ENCODE measurements around the gene PHC2. TPM values are rescaled to one million over a fixed set of nuclear protein-coding genes. Genes with fewer than 3 reads are reported as not detected.

Gene PHC2
- total and polyA plus RNA-seq, 4 donors, result 79.9 to 311 (median 121) TPM

DNA sequence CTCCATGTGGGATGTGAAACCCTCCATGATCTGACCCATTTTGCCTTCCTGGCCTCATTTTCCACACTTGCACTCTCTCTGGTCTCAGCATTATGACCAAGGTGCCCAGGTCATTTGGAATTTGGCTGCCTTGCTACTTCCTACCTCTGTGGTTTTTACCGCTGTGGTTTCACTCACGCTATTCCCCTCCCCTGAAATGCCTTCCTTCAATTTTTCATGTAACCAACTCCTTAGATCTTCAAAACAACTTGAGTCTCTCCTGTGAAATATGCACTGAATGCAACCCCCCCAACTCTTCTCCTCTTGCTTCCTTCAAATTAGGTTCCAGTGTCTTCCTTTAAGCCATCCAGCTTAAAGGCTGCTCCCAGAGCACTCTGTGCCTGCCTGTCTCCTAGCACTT, 50.1 kb downstream of the PHC2 start:
- peaks cover 0 to 26% (median 4%) of the 10 kb centered on the region in 5 donors for H3K4me1 ChIP-seq (ENCODE audit: control insufficient read depth in 5 of 5, insufficient read depth in 5 of 5, low read length in 5 of 5)
- H3K9ac ChIP-seq (ENCODE audit: insufficient read depth in 1 of 2, low read length in 2 of 2), result no peak overlapping the region
- TF ChIP-seq, protein P1, sequence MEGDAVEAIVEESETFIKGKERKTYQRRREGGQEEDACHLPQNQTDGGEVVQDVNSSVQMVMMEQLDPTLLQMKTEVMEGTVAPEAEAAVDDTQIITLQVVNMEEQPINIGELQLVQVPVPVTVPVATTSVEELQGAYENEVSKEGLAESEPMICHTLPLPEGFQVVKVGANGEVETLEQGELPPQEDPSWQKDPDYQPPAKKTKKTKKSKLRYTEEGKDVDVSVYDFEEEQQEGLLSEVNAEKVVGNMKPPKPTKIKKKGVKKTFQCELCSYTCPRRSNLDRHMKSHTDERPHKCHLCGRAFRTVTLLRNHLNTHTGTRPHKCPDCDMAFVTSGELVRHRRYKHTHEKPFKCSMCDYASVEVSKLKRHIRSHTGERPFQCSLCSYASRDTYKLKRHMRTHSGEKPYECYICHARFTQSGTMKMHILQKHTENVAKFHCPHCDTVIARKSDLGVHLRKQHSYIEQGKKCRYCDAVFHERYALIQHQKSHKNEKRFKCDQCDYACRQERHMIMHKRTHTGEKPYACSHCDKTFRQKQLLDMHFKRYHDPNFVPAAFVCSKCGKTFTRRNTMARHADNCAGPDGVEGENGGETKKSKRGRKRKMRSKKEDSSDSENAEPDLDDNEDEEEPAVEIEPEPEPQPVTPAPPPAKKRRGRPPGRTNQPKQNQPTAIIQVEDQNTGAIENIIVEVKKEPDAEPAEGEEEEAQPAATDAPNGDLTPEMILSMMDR (IDR thresholded peaks at IDR 0.05; ENCODE audit: control extremely low read depth, extremely low read depth), result no peak
- no peak for ATAC-seq (ENCODE audit: insufficient read depth, low FRiP score)
- H3K9me3 ChIP-seq (ENCODE audit: control insufficient read depth in 4 of 4, insufficient read depth in 3 of 4, low read length in 3 of 4), result no peaks in the 10 kb centered on the region
- no peak for DNase-seq
- H3K4me3 ChIP-seq, result no peak overlapping the region
- H3K36me3 ChIP-seq (ENCODE audit: control insufficient read depth in 4 of 4, insufficient read depth in 4 of 4, low read length in 4 of 4), result no peaks in the 10 kb centered on the region
- no peak overlapping the region for H3K27ac ChIP-seq (ENCODE audit: low read depth in 1 of 2, low read length in 1 of 2)
- WGBS, 2 donors, result 34 to 54% methylated on average over 2 of the region's 2 CpGs
- H3K27me3 ChIP-seq (ENCODE audit: control insufficient read depth in 3 of 3, insufficient read depth in 3 of 3, low read length in 2 of 3), result no peaks in the 10 kb centered on the region

GRCh38 chr1:33379631-33380354, 51.1 kb downstream of the PHC2 start:
- Histone ChIP-seq H3K4me1 (ENCODE audit: control insufficient read depth in 5 of 5, insufficient read depth in 5 of 5, low read length in 5 of 5) (peaks cover 0 to 26% (median 4%) of the 10 kb centered on the region in 5 donors), H3K9me3 (ENCODE audit: control insufficient read depth in 4 of 4, insufficient read depth in 3 of 4, low read length in 3 of 4) (no peaks in the 10 kb centered on the region), H3K4me3 (no peak overlapping the region), H3K36me3 (ENCODE audit: control insufficient read depth in 4 of 4, insufficient read depth in 4 of 4, low read length in 4 of 4) (no peaks in the 10 kb centered on the region), H3K9ac (ENCODE audit: insufficient read depth in 1 of 2, low read length in 2 of 2) (no peak overlapping the region), H3K27ac (ENCODE audit: low read depth in 1 of 2, low read length in 1 of 2) (peak overlapping the region; percentile 12 to 26), H3K27me3 (ENCODE audit: control insufficient read depth in 3 of 3, insufficient read depth in 3 of 3, low read length in 2 of 3) (no peaks in the 10 kb centered on the region)
- ATAC-seq (ENCODE audit: insufficient read depth, low FRiP score), result peak; percentile 54
- TF ChIP-seq, protein P1 (IDR thresholded peaks at IDR 0.05; ENCODE audit: control extremely low read depth, extremely low read depth), result no peak
- DNase-seq, result no peak
- WGBS, 2 donors, result 47 to 69% methylated on average over 10 of the region's 10 CpGs

DNA sequence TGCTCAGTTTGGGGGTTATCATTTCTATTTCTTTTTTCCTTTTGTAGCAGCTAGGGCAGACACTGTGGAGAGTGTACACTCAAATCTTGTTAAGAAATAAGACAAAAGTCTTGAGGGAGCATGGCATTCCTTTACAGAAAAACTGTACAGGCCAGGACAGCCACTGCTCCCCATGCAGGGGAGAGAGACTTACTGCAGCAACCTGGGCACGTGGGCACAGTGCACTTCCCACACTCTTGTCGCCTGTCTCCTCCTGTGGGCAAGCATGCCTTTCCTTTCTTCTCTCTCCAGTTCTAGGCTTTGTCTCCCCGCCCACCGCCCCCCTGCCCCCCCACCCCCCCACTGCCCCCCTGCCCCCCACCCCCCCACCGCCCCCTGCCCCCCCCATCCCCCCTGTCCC, 51.9 kb downstream of the PHC2 start:
- ATAC-seq (ENCODE audit: insufficient read depth, low FRiP score) (no peak), DNase-seq (no peak)
- Histone ChIP-seq H3K4me1 (ENCODE audit: control insufficient read depth in 5 of 5, insufficient read depth in 5 of 5, low read length in 5 of 5) (peaks cover 0 to 21% (median 4%) of the 10 kb centered on the region in 5 donors), H3K36me3 (ENCODE audit: control insufficient read depth in 4 of 4, insufficient read depth in 4 of 4, low read length in 4 of 4) (peaks cover 0 to 3% (median 0%) of the 10 kb centered on the region in 4 donors), H3K4me3 (no peak overlapping the region), H3K9me3 (ENCODE audit: control insufficient read depth in 4 of 4, insufficient read depth in 3 of 4, low read length in 3 of 4) (no peaks in the 10 kb centered on the region), H3K27me3 (ENCODE audit: control insufficient read depth in 3 of 3, insufficient read depth in 3 of 3, low read length in 2 of 3) (no peaks in the 10 kb centered on the region), H3K27ac (ENCODE audit: low read depth in 1 of 2, low read length in 1 of 2) (peak overlapping the region in 1 of 2 donors; percentile 61), H3K9ac (ENCODE audit: insufficient read depth in 1 of 2, low read length in 2 of 2) (no peak overlapping the region)
- TF ChIP-seq, protein P1 (IDR thresholded peaks at IDR 0.05; ENCODE audit: control extremely low read depth, extremely low read depth), result no peak
- 3 to 22% methylated on average over 2 to 4 of the region's 5 CpGs for WGBS, 2 donors

All from lung (tissue), 12 donors.